Amniotic stem cell (primary cell): ENCODE data around the gene DDX60.
"Not testable (repeated sequence)": the region's sequence is repeated elsewhere in the genome, so short reads cannot be mapped to it uniquely, and the experiment has no call there.

ENCODE experiments used
- DNase-seq: peaks from one replicate; lab custom pipeline; 2025; lab: John Stamatoyannopoulos, UW

DDX60 gene

GRCh38 chr4:168303430-168303829 lies 15.1 kb downstream of the DDX60 start:
- not testable (repeated sequence) for DNase-seq

DNA sequence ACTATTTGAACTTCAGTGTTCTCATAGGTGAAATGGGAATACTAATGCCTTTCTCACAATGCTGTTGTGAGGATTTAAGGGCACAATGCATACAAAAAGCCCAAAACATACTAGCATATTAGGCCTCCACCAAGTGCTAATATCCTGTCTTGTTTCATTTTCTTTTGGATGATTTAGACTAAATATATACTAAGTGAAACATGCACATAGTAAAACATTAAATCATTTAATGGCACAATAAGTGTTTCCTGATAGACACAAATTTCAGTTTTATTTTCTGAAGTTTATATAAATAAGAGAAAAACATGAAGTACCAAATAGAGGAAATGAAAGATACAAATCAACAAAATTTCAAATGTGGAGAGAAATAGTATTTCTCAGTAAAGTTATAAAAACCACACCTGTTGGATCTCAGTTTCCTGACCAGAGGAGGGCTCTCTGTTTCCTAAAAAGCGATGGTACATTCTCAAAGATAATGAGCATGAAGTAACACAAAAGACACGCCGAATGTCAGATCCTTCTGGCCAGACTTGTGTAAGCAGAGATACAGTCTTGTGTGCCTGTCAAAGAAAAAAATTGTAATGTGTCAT lies 25.1 kb downstream of the DDX60 start:
- DNase-seq: no peak

DNA sequence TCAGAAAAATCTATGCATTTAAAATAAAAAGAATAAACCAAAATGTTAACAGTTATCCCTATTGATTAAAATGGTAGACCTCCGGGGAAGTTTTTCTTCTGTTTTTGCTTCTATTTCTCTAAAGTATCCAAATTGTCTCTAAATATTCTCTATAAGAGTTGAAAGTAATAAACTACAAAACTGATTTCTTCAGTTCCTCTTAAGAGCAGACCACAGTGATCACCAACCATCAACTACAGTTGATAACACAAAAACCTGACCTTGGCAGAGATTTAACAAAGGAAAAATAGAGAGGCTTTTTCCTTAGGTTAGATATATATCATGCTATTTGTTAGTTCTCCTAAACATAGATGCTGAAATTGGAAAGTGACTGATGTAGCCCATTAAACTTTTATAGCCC lies 27.3 kb downstream of the DDX60 start:
- no peak for DNase-seq

DNA sequence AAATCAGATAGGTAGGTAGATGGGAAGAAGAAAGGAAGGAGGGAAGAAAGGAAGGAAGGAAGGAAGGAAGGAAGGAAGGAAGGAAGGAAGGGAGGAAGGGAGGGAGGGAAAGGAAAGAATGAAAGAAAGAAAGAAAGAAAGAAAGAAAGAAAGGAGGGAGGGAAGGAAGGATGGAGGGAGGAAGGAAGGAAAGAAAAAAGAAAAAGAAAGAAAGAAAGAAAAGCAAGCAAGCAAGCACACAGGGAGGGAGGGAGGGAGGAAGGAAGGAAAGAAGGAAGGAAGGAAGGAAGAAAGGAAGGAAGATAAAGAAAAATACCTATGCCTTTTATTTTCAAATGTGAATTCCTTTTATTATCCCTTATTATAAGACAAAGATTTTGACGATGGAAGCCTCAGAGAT lies 32.7 kb downstream of the DDX60 start:
- not testable (repeated sequence) for DNase-seq

- DNase-seq: no peak
These were observed 39.0 kb downstream of the DDX60 start for GRCh38 chr4:168279556-168279955.

DNA sequence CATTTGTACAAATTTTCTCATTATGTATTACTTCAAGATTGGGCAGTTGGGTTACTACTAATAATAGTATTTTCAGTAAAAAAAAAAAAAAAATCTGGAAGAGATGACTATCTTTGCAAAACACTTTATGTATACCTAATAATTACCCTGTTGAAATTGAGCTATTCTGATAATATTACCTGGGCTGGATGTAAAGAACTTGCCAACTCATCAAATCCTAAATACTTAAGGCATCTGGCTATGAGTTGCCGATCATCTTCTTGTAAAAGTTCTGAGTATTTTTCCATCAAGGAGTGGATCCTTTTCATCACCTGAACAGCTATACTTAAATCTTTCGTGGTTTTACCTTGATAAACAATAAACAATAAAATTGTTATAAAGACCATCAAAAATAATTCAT lies 42.7 kb downstream of the DDX60 start:
- DNase-seq: no peak

DNA sequence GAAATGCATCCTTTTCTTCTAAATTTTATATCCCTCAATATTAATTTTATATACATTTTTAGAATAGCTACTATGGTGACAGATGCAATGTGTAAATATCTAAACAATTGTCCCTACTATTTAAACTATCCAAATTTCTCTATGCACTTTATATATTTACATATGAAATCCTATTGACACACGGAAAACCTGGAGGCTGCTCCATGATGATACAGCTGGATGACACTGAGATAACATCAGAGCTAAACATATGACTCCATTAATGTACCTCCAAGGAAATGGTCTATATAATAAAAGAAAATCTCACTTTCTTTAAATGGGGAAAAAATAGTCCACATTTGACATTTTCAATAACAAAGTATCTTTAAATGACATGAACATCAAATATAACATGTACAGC lies 43.7 kb downstream of the DDX60 start:
- no peak for DNase-seq

DNA sequence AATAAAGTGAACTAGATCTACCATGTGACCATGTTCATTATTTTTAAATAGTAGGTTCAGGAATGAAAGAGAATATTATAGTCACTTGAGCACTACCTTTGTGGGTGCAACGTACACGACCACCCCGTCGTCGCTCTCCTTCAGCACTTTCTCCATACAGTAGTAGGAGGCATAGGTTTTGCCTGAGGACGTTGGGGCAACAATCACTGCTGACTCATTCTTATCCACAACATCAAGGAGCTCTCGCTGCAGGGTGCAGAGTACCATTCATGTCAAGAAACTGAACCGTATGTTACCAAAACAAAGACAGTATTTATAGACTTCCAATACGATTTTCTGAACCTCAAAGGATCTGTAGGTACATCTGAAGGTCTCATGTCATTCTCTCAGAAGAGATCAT lies 44.7 kb downstream of the DDX60 start:
- no peak for DNase-seq

GRCh38 chr4:168272488-168272887 lies 46.1 kb downstream of the DDX60 start:
- DNase-seq: no peak

- DNase-seq: no peak
These were observed 48.7 kb downstream of the DDX60 start for GRCh38 chr4:168269896-168270295.

- no peak for DNase-seq
These were observed 53.2 kb downstream of the DDX60 start for GRCh38 chr4:168265327-168265726.

GRCh38 chr4:168264903-168265302 lies 53.6 kb downstream of the DDX60 start:
- no peak for DNase-seq

GRCh38 chr4:168263039-168263438 lies 55.5 kb downstream of the DDX60 start:
- no peak for DNase-seq

DNA sequence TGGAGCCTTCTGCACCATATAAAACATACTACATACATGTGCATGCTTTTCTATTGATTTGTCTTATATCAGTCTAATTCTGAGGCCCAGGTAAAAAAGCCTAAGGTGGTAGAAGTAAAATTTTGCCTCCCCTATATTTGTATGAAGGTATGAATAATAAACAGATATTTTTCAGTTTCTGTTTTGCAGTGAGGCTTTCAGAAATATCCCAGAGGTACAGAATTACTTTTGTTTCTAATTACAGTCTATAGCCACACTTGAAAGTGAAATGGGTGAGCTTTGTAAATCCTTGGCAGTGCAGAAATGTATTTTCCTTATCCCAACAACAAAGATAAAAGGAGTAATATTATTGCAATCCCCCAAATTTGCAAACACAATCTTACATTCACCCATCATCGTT lies 59.5 kb downstream of the DDX60 start:
- no peak for DNase-seq

DNA sequence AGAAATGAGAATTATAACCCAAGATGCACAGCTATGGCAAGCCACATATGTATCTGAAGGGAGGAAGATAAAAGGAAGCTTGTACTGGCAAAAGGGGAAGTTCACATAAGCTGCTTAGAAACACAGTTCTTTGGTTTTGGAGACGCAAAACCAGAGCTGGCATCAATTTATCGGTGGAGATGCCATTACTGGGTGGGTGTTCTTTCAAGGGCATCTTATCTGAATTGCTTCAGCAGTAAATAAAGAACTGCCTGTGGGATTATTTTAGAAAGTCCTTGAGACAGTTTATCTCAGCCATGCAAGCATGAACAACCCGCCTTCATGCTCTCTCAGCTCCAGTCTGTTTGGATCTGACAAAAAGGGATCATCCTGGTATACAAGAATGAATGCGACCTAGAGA lies 60.8 kb downstream of the DDX60 start:
- DNase-seq: no peak

GRCh38 chr4:168248176-168248710 lies 70.3 kb downstream of the DDX60 start:
- DNase-seq: no peak

- DNase-seq: no peak
These were observed 70.9 kb downstream of the DDX60 start for GRCh38 chr4:168247603-168248002.

GRCh38 chr4:168241953-168242352 lies 76.6 kb downstream of the DDX60 start:
- DNase-seq: no peak

DNA sequence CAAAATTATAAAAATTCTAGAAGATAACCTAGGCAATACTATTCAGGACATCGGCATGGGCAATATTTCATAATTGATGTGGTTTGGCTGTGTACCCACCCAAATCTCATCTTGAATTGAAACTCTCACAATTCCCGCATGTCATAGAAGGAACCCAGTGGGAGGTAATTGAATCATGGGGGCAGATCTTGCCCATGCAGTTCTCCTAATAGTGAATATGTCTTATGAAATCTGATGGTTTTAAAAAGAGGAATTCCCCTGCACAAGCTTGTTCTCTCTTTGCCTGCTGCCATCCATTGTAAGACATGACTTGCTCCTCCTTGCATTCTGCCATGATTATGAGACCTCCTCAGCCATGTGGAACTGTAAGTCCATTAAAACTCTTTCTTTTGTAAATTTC lies 77.7 kb downstream of the DDX60 start:
- DNase-seq: no peak

DNA sequence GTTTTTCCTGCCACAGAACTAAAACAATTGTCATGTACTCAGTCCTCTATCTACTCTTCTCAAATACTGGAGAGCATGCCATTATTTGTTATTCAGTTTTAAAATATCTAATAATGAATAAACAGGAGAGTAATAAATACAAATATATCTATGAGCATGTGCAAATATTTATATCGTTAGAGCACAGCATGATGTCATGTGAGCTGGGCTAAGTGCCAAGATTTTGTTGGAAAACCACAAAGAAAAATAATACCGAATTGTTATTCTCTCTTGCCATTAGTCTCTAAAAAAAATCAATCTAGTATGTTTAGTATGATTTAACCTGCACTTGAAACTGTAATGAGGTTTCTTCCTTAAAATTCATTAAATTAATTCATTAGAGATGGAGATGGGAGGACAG lies 97.3 kb downstream of the DDX60 start:
- peak; percentile 25 for DNase-seq

GRCh38 chr4:168220893-168221292 lies 97.7 kb downstream of the DDX60 start:
- no peak for DNase-seq

DNA sequence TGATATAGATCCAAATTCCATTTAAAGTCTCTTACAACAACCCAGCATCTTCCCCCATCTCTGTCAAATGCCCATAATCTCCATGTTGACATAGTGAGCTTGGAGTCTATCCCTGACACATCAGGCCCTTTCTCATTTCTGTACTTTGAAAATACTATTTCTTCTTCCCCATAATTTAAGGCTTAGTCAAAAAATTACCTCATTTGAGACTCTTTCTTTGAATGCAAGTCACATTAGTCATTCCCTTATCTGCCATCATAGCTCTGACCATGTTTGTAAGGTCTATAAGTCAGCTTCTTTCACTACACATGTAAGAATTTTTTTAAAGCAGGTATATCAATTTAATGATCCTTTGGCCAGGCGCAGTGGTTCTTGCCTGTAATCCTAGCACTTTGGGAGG lies 99.9 kb downstream of the DDX60 start:
- peak; percentile 42 for DNase-seq

DNA sequence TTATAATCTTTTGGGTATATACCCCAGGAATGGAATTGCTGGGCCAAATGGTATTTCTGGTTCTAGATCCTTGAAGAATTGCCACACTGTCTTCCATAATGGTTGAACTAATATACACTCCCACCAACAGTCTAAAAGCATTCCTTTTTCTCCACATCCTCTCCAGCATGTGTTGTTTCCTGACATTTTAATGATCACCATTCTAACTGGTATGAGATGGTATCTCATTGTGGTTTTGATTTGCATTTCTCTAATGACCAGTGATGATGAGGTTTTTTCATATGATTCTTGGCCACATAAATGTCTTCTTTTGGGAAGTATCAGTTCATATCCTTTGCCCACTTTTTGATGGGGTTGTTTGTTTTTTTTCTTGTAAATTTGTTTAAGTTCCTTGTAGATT lies 105.0 kb downstream of the DDX60 start:
- DNase-seq: not testable (repeated sequence)

DNA sequence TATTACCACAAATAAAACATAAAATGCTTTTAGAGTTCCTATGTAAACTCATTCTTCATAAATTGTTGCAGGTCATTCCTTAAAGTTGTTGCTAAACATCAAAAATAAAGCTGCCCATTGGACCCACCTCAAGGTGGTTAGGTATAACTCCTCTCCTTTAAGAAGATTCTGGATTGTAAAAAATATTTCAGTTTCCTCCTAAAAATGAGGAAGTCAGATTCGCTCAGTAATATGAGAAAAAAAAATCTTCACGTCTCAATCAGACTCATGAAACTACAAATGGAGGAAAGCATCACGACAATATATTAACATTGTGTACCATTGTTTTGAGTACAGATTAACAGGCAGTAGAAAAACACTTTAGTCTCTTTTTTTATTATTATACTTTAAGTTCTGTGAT lies 105.9 kb downstream of the DDX60 start:
- DNase-seq: no peak
